Gastroesophageal sphincter (tissue), 3 donors: Measurements from ENCODE around the gene GSG1L.

ENCODE experiments used
- POLR2A ChIP-seq, 2 donors: fragments of 450-650 bp; IDR thresholded peaks; one replicate each; pipeline ENCODE4 v1.6.1; 2017; ENCODE audit warnings: antibody characterized with exemption in 2 of 2, mild to moderate bottlenecking in 2 of 2, moderate library complexity in 1 of 2
- TF ChIP-seq, protein P1 (sequence below), 4 experiments: fragments of 200-600 bp in 2 of 4; fragments of 450-650 bp in 2 of 4; sonication (generic) in 1 of 4; IDR thresholded peaks; one replicate each; pipeline ENCODE4 v1.5.1; 2017 to 2019; ENCODE audit warnings: antibody characterized with exemption in 4 of 4, mild to moderate bottlenecking in 2 of 4, moderate library complexity in 2 of 4

- TF ChIP-seq, protein P1, sequence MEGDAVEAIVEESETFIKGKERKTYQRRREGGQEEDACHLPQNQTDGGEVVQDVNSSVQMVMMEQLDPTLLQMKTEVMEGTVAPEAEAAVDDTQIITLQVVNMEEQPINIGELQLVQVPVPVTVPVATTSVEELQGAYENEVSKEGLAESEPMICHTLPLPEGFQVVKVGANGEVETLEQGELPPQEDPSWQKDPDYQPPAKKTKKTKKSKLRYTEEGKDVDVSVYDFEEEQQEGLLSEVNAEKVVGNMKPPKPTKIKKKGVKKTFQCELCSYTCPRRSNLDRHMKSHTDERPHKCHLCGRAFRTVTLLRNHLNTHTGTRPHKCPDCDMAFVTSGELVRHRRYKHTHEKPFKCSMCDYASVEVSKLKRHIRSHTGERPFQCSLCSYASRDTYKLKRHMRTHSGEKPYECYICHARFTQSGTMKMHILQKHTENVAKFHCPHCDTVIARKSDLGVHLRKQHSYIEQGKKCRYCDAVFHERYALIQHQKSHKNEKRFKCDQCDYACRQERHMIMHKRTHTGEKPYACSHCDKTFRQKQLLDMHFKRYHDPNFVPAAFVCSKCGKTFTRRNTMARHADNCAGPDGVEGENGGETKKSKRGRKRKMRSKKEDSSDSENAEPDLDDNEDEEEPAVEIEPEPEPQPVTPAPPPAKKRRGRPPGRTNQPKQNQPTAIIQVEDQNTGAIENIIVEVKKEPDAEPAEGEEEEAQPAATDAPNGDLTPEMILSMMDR (IDR thresholded peaks at IDR 0.05): no peak
- no peak for TF ChIP-seq POLR2A (IDR thresholded peaks at IDR 0.05)
Observed at GRCh38 chr16:27738596-27738995, 324.9 kb downstream of the GSG1L start.
